HCT116 (cell line): Measurements from ENCODE around the gene SPATA16.

ENCODE experiments used
- CEBPB ChIP-seq: IDR thresholded peaks from 2 replicates; pipeline ENCODE4 v1.6.1; 2012; ENCODE audit warnings: low read depth
- CTCF ChIP-seq, 3 experiments: fragments of 200-600 bp in 1 of 3; sonication (generic) in 1 of 3; IDR thresholded peaks in 2 of 3; conservative IDR thresholded peaks in 1 of 3; 2 replicates each; pipeline ENCODE4 v1.5.1; 2012 to 2017; ENCODE audit warnings: low read depth in 2 of 3, low read length in 2 of 3, antibody characterized with exemption in 1 of 3, borderline replicate concordance in 1 of 3, control low read depth in 1 of 3, mild to moderate bottlenecking in 1 of 3, mixed read lengths in 1 of 3, mixed run types in 1 of 3, moderate library complexity in 1 of 3; ENCODE audit not compliant: insufficient read depth in 1 of 3
- EGR1 ChIP-seq: IDR thresholded peaks from 2 replicates; pipeline ENCODE4 v1.6.1; 2012; ENCODE audit warnings: low read depth
- ELF1 ChIP-seq: IDR thresholded peaks from 2 replicates; pipeline ENCODE4 v1.6.1; 2012; ENCODE audit warnings: low read depth, borderline replicate concordance
- EZH2phosphoT487 ChIP-seq: fragments of 200-600 bp; IDR thresholded peaks from 2 replicates; pipeline ENCODE4 v1.6.1; 2018; ENCODE audit warnings: antibody characterized with exemption, borderline replicate concordance
- MAX ChIP-seq: IDR thresholded peaks from 2 replicates; pipeline ENCODE4 v1.6.1; 2012
- POLR2A ChIP-seq: IDR thresholded peaks from 2 replicates; pipeline ENCODE4 v1.7.0; 2011; ENCODE audit warnings: borderline replicate concordance; ENCODE audit not compliant: insufficient read depth, insufficient read length; ENCODE audit errors: extremely low read depth
- REST ChIP-seq: IDR thresholded peaks from 2 replicates; pipeline ENCODE4 v1.6.1; 2012; ENCODE audit warnings: low read depth
- SP1 ChIP-seq: IDR thresholded peaks from 2 replicates; pipeline ENCODE4 v1.6.1; 2012; ENCODE audit warnings: low read depth
- YY1 ChIP-seq: IDR thresholded peaks from 2 replicates; pipeline ENCODE4 v1.6.1; 2011; ENCODE audit warnings: low read length, low read depth, moderate library complexity, mild to moderate bottlenecking; ENCODE audit not compliant: insufficient replicate concordance; ENCODE audit errors: extremely low read depth
- ZNF274 ChIP-seq: fragments of 200-500 bp; sonication (Bioruptor generic); IDR thresholded peaks from 2 replicates; pipeline ENCODE4 v1.6.1; 2014; ENCODE audit warnings: mild to moderate bottlenecking, low read depth, low read length, inconsistent platforms

- TF ChIP-seq MAX (no peak), ZNF274 (no peak), EGR1 (no peak), CTCF (IDR thresholded peaks at IDR 0.05 in 2 of 3, conservative IDR thresholded peaks at IDR 0.05 in 1 of 3; ENCODE audit: borderline replicate concordance in 1 of 3, insufficient read depth in 1 of 3, low read depth in 2 of 3, low read length in 2 of 3) (no peak), CEBPB (no peak), EZH2phosphoT487 (no peak), YY1 (no peak), POLR2A (no peak), REST (no peak), SP1 (no peak), ELF1 (no peak)
These were observed 137.1 kb downstream of the SPATA16 start for GRCh38 chr3:173003956-173004355.
